Loucy (cell line): ENCODE data around the gene LSM3.

ENCODE experiments used
- EZH2phosphoT487 ChIP-seq: fragments of 200-600 bp; IDR thresholded peaks from 2 replicates; pipeline ENCODE4 v1.6.1; 2018; ENCODE audit warnings: antibody characterized with exemption, mild to moderate bottlenecking, moderate library complexity, borderline replicate concordance
- TF ChIP-seq, protein P1 (sequence below): fragments of 200-600 bp; sonication (generic); conservative IDR thresholded peaks from 2 replicates; pipeline ENCODE4 v1.5.1; 2014; ENCODE audit warnings: mild to moderate bottlenecking, antibody characterized with exemption, low read length

DNA sequence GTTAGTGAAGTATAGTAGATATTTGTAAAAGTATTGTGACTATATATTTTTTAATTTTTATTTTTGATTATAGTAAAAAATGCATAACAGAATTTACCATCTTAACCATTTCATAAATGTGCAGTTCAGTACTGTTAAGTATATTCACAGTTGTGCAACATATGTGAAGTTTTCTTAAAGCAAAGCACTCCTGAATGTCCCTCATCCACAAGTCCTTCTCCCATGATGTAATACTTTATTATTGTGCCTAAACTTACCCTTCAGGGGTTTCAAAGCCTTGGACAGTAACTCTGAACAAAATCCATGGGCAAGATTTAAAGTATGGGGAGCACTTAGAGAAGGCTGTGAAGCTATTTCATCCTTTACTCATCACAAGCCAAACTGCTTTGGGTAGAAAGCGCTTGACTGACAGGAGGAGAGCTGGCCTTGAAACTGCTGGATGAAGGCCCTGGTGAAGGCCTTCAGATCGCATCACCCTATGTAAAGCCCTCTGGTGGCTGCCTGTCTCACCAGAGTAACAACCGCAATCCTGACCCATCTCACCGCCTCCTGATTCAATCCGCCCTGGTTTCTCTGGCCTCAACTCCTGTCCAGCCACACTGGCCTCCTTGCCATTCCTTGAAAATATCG lies 28.0 kb downstream of the LSM3 start:
- TF ChIP-seq, protein P1, sequence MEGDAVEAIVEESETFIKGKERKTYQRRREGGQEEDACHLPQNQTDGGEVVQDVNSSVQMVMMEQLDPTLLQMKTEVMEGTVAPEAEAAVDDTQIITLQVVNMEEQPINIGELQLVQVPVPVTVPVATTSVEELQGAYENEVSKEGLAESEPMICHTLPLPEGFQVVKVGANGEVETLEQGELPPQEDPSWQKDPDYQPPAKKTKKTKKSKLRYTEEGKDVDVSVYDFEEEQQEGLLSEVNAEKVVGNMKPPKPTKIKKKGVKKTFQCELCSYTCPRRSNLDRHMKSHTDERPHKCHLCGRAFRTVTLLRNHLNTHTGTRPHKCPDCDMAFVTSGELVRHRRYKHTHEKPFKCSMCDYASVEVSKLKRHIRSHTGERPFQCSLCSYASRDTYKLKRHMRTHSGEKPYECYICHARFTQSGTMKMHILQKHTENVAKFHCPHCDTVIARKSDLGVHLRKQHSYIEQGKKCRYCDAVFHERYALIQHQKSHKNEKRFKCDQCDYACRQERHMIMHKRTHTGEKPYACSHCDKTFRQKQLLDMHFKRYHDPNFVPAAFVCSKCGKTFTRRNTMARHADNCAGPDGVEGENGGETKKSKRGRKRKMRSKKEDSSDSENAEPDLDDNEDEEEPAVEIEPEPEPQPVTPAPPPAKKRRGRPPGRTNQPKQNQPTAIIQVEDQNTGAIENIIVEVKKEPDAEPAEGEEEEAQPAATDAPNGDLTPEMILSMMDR: peak; percentile 30; the same call in 1 of the 2 replicates
- TF ChIP-seq EZH2phosphoT487: no peak
